ENCODE data around the gene RPTOR. TPM values are rescaled to one million over a fixed set of nuclear protein-coding genes. Genes with fewer than 3 reads are reported as not detected.

RPTOR gene
- total RNA-seq, 1 donor from 2014 or later, result 53.7 TPM

- H3K4me1 Mint-ChIP-seq, result peaks cover 11% of the 10 kb centered on the region
- no peak for TF ChIP-seq CTCF (IDR thresholded peaks at IDR 0.05; ENCODE audit: unreplicated experiment)
- DNase-seq (ENCODE audit: low spot score in 2 of 2, unreplicated experiment in 2 of 2), result no peak
- no peak overlapping the region for H3K4me3 Mint-ChIP-seq
- peaks cover 16% of the 10 kb centered on the region for H3K36me3 Mint-ChIP-seq
- no peaks in the 10 kb centered on the region for H3K27me3 Mint-ChIP-seq (ENCODE audit: low read depth)
- peaks cover 13% of the 10 kb centered on the region for H3K9me3 Mint-ChIP-seq
- no peak overlapping the region for H3K27ac Mint-ChIP-seq
These were observed 54.3 kb downstream of the RPTOR start for GRCh38 chr17:80598813-80599545.

DNA sequence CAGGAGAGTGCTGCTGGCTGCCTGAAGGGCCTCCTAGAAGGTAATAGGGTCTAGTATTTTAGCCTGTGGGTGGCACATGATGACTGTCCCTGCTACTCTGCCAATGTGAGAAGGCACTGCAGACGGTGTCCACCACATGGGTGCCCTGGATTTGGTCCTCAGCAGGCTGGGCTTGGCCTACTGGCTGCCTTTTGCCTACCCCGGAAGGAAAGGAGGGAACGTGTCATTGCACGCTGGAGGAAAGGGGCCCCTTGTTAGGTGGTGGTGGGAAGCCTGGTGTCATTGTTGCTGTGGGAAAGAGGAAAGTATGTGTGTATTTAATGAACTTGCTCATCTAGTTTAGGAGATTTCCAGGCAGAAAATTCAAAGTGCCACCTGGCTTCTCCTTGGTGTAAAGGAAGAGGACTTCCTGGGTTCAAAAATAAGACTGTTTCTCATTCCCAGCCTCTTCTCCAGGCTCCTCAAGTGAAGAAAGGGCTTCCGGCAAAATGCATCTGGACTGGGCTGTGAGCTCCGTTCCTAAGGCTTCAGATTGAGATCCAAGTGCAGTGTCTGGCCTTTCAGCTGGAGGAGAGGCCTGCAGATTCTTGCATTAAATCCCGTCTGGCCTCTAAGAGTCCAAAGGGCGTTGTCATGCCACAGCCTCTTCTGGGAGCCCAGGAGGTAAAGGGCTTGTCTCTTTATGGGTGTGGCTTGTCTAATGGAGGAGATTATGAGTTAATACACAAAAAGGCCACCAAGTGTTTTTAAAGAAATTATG lies 55.1 kb downstream of the RPTOR start:
- Mint-ChIP-seq H3K27ac (peak overlapping the region; percentile 20), H3K9me3 (peaks cover 18% of the 10 kb centered on the region), H3K27me3 (ENCODE audit: low read depth) (no peaks in the 10 kb centered on the region), H3K4me1 (peaks cover 11% of the 10 kb centered on the region), H3K36me3 (peaks cover 16% of the 10 kb centered on the region), H3K4me3 (no peak overlapping the region)
- DNase-seq (ENCODE audit: low spot score in 2 of 2, unreplicated experiment in 2 of 2), result peak in 1 of 2 experiments; percentile 30
- TF ChIP-seq CTCF (IDR thresholded peaks at IDR 0.05; ENCODE audit: unreplicated experiment), result no peak

DNA sequence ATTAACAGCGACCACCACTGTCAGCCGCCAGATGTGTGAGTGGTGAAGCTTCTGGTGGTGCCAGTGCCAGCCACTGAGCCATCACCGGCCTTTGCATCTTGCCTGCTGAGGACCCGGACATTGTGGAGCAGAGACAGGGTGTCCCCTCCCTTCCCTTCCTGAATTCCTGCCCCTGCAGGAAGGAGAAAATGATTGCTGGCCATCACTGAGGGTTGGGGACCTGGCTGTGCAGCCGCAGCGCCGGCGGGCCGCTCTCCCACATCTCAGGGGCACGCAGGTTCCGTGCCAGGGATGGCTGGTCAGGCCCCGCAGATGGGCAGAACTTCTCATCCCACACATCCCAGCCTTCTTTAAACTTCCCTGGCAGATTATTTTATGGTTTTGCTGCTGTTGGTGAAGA lies 56.5 kb downstream of the RPTOR start:
- Mint-ChIP-seq H3K36me3 (peaks cover 16% of the 10 kb centered on the region), H3K27ac (no peak overlapping the region)

GRCh38 chr17:80603396-80603795 lies 58.8 kb downstream of the RPTOR start:
- no peak for TF ChIP-seq CTCF (IDR thresholded peaks at IDR 0.05; ENCODE audit: unreplicated experiment)
- Mint-ChIP-seq H3K27me3 (ENCODE audit: low read depth) (no peaks in the 10 kb centered on the region), H3K4me1 (peaks cover 11% of the 10 kb centered on the region), H3K4me3 (no peak overlapping the region), H3K9me3 (peaks cover 18% of the 10 kb centered on the region), H3K27ac (no peak overlapping the region), H3K36me3 (peaks cover 16% of the 10 kb centered on the region)
- DNase-seq (ENCODE audit: low spot score in 2 of 2, unreplicated experiment in 2 of 2), result no peak

More for the DNA sequence above, 56.5 kb downstream of the RPTOR start:
- H3K4me1 Mint-ChIP-seq, result peaks cover 11% of the 10 kb centered on the region
- H3K4me3 Mint-ChIP-seq, result no peak overlapping the region
- H3K27me3 Mint-ChIP-seq (ENCODE audit: low read depth), result no peaks in the 10 kb centered on the region
- TF ChIP-seq CTCF (IDR thresholded peaks at IDR 0.05; ENCODE audit: unreplicated experiment), result no peak
- DNase-seq (ENCODE audit: low spot score in 2 of 2, unreplicated experiment in 2 of 2), result peak in 1 of 2 experiments; percentile 31
- peaks cover 18% of the 10 kb centered on the region for H3K9me3 Mint-ChIP-seq

- H3K27me3 Mint-ChIP-seq (ENCODE audit: low read depth), result no peaks in the 10 kb centered on the region
- no peak overlapping the region for H3K4me3 Mint-ChIP-seq
- no peak for TF ChIP-seq CTCF (IDR thresholded peaks at IDR 0.05; ENCODE audit: unreplicated experiment)
- peaks cover 18% of the 10 kb centered on the region for H3K9me3 Mint-ChIP-seq
- DNase-seq (ENCODE audit: low spot score in 2 of 2, unreplicated experiment in 2 of 2), result no peak
- peaks cover 16% of the 10 kb centered on the region for H3K36me3 Mint-ChIP-seq
- H3K27ac Mint-ChIP-seq, result no peak overlapping the region
- H3K4me1 Mint-ChIP-seq, result peaks cover 11% of the 10 kb centered on the region
These were observed 59.5 kb downstream of the RPTOR start for GRCh38 chr17:80604009-80604669.

Data from mesothelial cell of epicardium (in vitro differentiated cells).